MM.1S (cell line): Measurements from ENCODE around the gene VPS35.

Experiments
- CTCF ChIP-seq: fragments of 300-600 bp; sonication (generic); IDR thresholded peaks from 2 replicates; pipeline ENCODE4 v1.5.1; 2016; ENCODE audit warnings: antibody characterized with exemption, low read length, mixed read lengths
- EZH2 ChIP-seq: fragments of 300-600 bp; sonication (generic); optimal IDR thresholded peaks from 2 replicates; pipeline ENCODE3; 2017; ENCODE audit warnings: low read depth, mild to moderate bottlenecking, antibody characterized with exemption, low read length, mixed read lengths
- EZH2phosphoT487 ChIP-seq: fragments of 300-600 bp; sonication (generic); IDR thresholded peaks from 2 replicates; pipeline ENCODE4 v1.6.1; 2018; ENCODE audit warnings: antibody characterized with exemption, low read length

DNA sequence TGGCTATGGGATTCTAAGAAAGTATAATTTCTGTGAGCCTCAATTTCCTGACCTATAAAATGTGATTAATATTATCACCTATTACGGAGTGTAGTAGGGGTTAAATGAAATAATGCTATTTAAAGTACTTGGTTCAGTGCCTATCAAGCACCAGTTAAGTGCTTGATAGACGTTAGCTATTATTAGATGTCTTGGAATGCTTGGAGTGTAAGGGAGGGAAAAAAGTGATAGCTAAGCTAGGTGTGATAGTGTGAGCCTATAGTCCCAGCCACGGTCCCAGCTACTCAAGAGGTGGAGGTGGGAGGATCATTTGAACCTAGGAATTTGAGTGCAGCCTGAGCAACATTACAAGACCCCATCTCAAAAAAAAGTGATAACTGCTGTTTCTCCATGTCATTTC is 8.0 kb upstream of the VPS35 start:
- TF ChIP-seq EZH2 (no peak), CTCF (no peak), EZH2phosphoT487 (no peak)
